HG03558 (cell line): ENCODE measurements around the gene PICK1.
"Not testable (repeated sequence)": the region's sequence is repeated elsewhere in the genome, so short reads cannot be mapped to it uniquely, and the experiment has no call there.

Experiments used
- ATAC-seq: cut with Tn5 transposase; IDR thresholded peaks from one replicate; pipeline ENCODE4 v1.9.1; 2021; ENCODE audit warnings: moderate number of reproducible peaks; ENCODE audit not compliant: unreplicated experiment; ENCODE audit errors: extremely low read depth

PICK1 gene

GRCh38 chr22:38072322-38073149 lies 15.3 kb downstream of the PICK1 start:
- ATAC-seq = no peak

GRCh38 chr22:38073150-38074130 lies 16.2 kb downstream of the PICK1 start:
- ATAC-seq = no peak

- ATAC-seq = no peak
Measured at GRCh38 chr22:38074181-38075104, 17.2 kb downstream of the PICK1 start.

- no peak for ATAC-seq
Measured at GRCh38 chr22:38075105-38075825, 18.1 kb downstream of the PICK1 start.

GRCh38 chr22:38075961-38076360 lies 18.8 kb downstream of the PICK1 start:
- no peak for ATAC-seq

GRCh38 chr22:38077096-38077495 lies 19.9 kb downstream of the PICK1 start:
- no peak for ATAC-seq

- ATAC-seq = no peak
Measured at GRCh38 chr22:38077595-38077994, 20.4 kb downstream of the PICK1 start.

GRCh38 chr22:38078046-38078840 lies 21.0 kb downstream of the PICK1 start:
- no peak for ATAC-seq

GRCh38 chr22:38079208-38079607 lies 22.0 kb downstream of the PICK1 start:
- ATAC-seq = not testable (repeated sequence)

- ATAC-seq = no peak
Measured at GRCh38 chr22:38079804-38080203, 22.6 kb downstream of the PICK1 start.

- ATAC-seq = no peak
Measured at GRCh38 chr22:38080474-38080849, 23.3 kb downstream of the PICK1 start.

- no peak for ATAC-seq
Measured at GRCh38 chr22:38080850-38081635, 23.8 kb downstream of the PICK1 start.

GRCh38 chr22:38081636-38081940 lies 24.4 kb downstream of the PICK1 start:
- ATAC-seq = no peak

- ATAC-seq = no peak
Measured at GRCh38 chr22:38081941-38082828, 25.0 kb downstream of the PICK1 start.

GRCh38 chr22:38082986-38083710 lies 25.9 kb downstream of the PICK1 start:
- no peak for ATAC-seq

GRCh38 chr22:38083931-38084631 lies 26.9 kb downstream of the PICK1 start, which contains the start of gene SLC16A8:
SLC16A8 (minus strand) TSS chr22:38084184; CDS start chr22:38082873, 1,311 bp downstream.
- ATAC-seq = no peak
